T-helper 2 cell treated with Interferon-gamma antibody and Interleukin-4, amounts not matched to agents 5 μg/mL and 100 μg/mL, for 36 hours (primary cell): Measurements from ENCODE around the gene PPIH.
A peak's percentile ranks its signal among the peaks of the same experiment; 100 is the strongest.
"Not testable (repeated sequence)": the region's sequence is repeated elsewhere in the genome, so short reads cannot be mapped to it uniquely, and the experiment has no call there.

ENCODE experiments used
- DNase-seq: peaks from one replicate; pipeline ENCODE4 v3.0.0; 2021; ENCODE audit warnings: low spot score
- H3K27ac Mint-ChIP-seq: one replicate; pipeline ENCODE4 v1.8.0; 2021; ENCODE audit warnings: mild to moderate bottlenecking, mixed read lengths
- H3K27me3 Mint-ChIP-seq: one replicate; pipeline ENCODE4 v1.8.0; 2021; ENCODE audit warnings: low read depth, mixed read lengths
- H3K36me3 Mint-ChIP-seq: one replicate; pipeline ENCODE4 v1.8.0; 2021; ENCODE audit warnings: low read depth, mixed read lengths
- H3K4me1 Mint-ChIP-seq: one replicate; pipeline ENCODE4 v1.8.0; 2021; ENCODE audit warnings: low read depth, mixed read lengths
- H3K4me3 Mint-ChIP-seq: one replicate; pipeline ENCODE4 v1.8.0; 2022; ENCODE audit warnings: mild to moderate bottlenecking, moderate library complexity, mixed read lengths
- H3K9me3 Mint-ChIP-seq: one replicate; pipeline ENCODE4 v1.8.0; 2021; ENCODE audit warnings: mixed read lengths

The PPIH gene

GRCh38 chr1:42674682-42675081 is 16.5 kb downstream of the PPIH start:
- DNase-seq: no peak
- Mint-ChIP-seq H3K9me3 (no peaks in the 10 kb centered on the region), H3K27ac (no peak overlapping the region), H3K27me3 (no peaks in the 10 kb centered on the region), H3K4me1 (peaks cover 5% of the 10 kb centered on the region), H3K4me3 (no peak overlapping the region), H3K36me3 (peaks cover 39% of the 10 kb centered on the region)

GRCh38 chr1:42675467-42675866 is 17.2 kb downstream of the PPIH start:
- Mint-ChIP-seq H3K4me1 (peaks cover 13% of the 10 kb centered on the region), H3K27me3 (no peaks in the 10 kb centered on the region), H3K9me3 (no peaks in the 10 kb centered on the region), H3K4me3 (no peak overlapping the region), H3K36me3 (peaks cover 36% of the 10 kb centered on the region), H3K27ac (no peak overlapping the region)
- DNase-seq: no peak

- Mint-ChIP-seq H3K9me3 (no peaks in the 10 kb centered on the region), H3K4me3 (no peak overlapping the region), H3K27ac (no peak overlapping the region), H3K27me3 (no peaks in the 10 kb centered on the region), H3K4me1 (peaks cover 20% of the 10 kb centered on the region), H3K36me3 (peaks cover 33% of the 10 kb centered on the region)
- DNase-seq: no peak
Measured at GRCh38 chr1:42676534-42677087, 18.4 kb downstream of the PPIH start.

- Mint-ChIP-seq H3K9me3 (no peaks in the 10 kb centered on the region), H3K27ac (no peak overlapping the region)
Measured at GRCh38 chr1:42679364-42679983, 21.3 kb downstream of the PPIH start.

GRCh38 chr1:42680055-42680454 is 21.8 kb downstream of the PPIH start:
- no peak overlapping the region for H3K27ac Mint-ChIP-seq
- H3K4me1 Mint-ChIP-seq: peaks cover 33% of the 10 kb centered on the region
- no peaks in the 10 kb centered on the region for H3K27me3 Mint-ChIP-seq
- peaks cover 40% of the 10 kb centered on the region for H3K36me3 Mint-ChIP-seq
- no peaks in the 10 kb centered on the region for H3K9me3 Mint-ChIP-seq
- no peak for DNase-seq
- H3K4me3 Mint-ChIP-seq: peak overlapping the region; percentile 92

More at GRCh38 chr1:42679364-42679983, 21.3 kb downstream of the PPIH start:
- DNase-seq: no peak
- Mint-ChIP-seq H3K4me3 (no peak overlapping the region), H3K36me3 (peaks cover 40% of the 10 kb centered on the region), H3K4me1 (peaks cover 27% of the 10 kb centered on the region), H3K27me3 (no peaks in the 10 kb centered on the region)

- Mint-ChIP-seq H3K36me3 (peaks cover 38% of the 10 kb centered on the region), H3K4me3 (peak overlapping the region; percentile 92), H3K27me3 (no peaks in the 10 kb centered on the region), H3K4me1 (peaks cover 40% of the 10 kb centered on the region), H3K9me3 (no peaks in the 10 kb centered on the region), H3K27ac (peak overlapping the region; percentile 96)
- DNase-seq: no peak
Measured at GRCh38 chr1:42680921-42681683, 22.9 kb downstream of the PPIH start.

GRCh38 chr1:42681741-42682483 is 23.7 kb downstream of the PPIH start, which contains the start of gene YBX1:
TSS of gene YBX1 (plus strand) at chr1:42682418. CDS start at chr1:42682566, 148 bp downstream.
- Mint-ChIP-seq H3K27ac (peak within 1 kb of the TSS; percentile 96), H3K9me3 (no peaks in the 10 kb centered on the region), H3K36me3 (peaks cover 40% of the 10 kb centered on the region), H3K4me1 (peaks cover 46% of the 10 kb centered on the region), H3K4me3 (peak within 1 kb of the TSS; percentile 97), H3K27me3 (no peaks in the 10 kb centered on the region)
- peak; percentile 95 for DNase-seq

- not testable (repeated sequence) for DNase-seq, H3K27me3 Mint-ChIP-seq, H3K9me3 Mint-ChIP-seq
- H3K27ac Mint-ChIP-seq: peak overlapping the region; percentile 96
- peaks cover 44% of the 10 kb centered on the region for H3K36me3 Mint-ChIP-seq
- peak overlapping the region; percentile 92 for H3K4me3 Mint-ChIP-seq
- peaks cover 48% of the 10 kb centered on the region for H3K4me1 Mint-ChIP-seq
Measured at GRCh38 chr1:42682484-42682738, 24.2 kb downstream of the PPIH start.

- peak; percentile 66 for DNase-seq
- peaks cover 53% of the 10 kb centered on the region for H3K4me1 Mint-ChIP-seq
- H3K27me3 Mint-ChIP-seq: no peaks in the 10 kb centered on the region
Measured at GRCh38 chr1:42682739-42683531, 24.7 kb downstream of the PPIH start.

GRCh38 chr1:42684139-42684538 is 25.9 kb downstream of the PPIH start:
- no peak for DNase-seq
- peak overlapping the region; percentile 97 for H3K4me3 Mint-ChIP-seq
- H3K9me3 Mint-ChIP-seq: no peaks in the 10 kb centered on the region
- peak overlapping the region; percentile 93 for H3K27ac Mint-ChIP-seq
- H3K27me3 Mint-ChIP-seq: no peaks in the 10 kb centered on the region
- peaks cover 59% of the 10 kb centered on the region for H3K4me1 Mint-ChIP-seq
- peaks cover 52% of the 10 kb centered on the region for H3K36me3 Mint-ChIP-seq

More at GRCh38 chr1:42682739-42683531, 24.7 kb downstream of the PPIH start:
- H3K27ac Mint-ChIP-seq: peak overlapping the region; percentile 93
- H3K4me3 Mint-ChIP-seq: peak overlapping the region; percentile 97
- H3K9me3 Mint-ChIP-seq: no peaks in the 10 kb centered on the region
- H3K36me3 Mint-ChIP-seq: peaks cover 50% of the 10 kb centered on the region

- Mint-ChIP-seq H3K4me3 (peak overlapping the region; percentile 48), H3K36me3 (peaks cover 54% of the 10 kb centered on the region), H3K4me1 (peaks cover 64% of the 10 kb centered on the region), H3K27me3 (no peaks in the 10 kb centered on the region), H3K9me3 (no peaks in the 10 kb centered on the region), H3K27ac (no peak overlapping the region)
- no peak for DNase-seq
Measured at GRCh38 chr1:42686418-42686817, 28.2 kb downstream of the PPIH start.

GRCh38 chr1:42689912-42690311 is 31.7 kb downstream of the PPIH start:
- H3K9me3 Mint-ChIP-seq: no peaks in the 10 kb centered on the region
- peaks cover 52% of the 10 kb centered on the region for H3K36me3 Mint-ChIP-seq
- H3K4me1 Mint-ChIP-seq: peaks cover 66% of the 10 kb centered on the region
- H3K27ac Mint-ChIP-seq: no peak overlapping the region
- no peak overlapping the region for H3K4me3 Mint-ChIP-seq
- no peaks in the 10 kb centered on the region for H3K27me3 Mint-ChIP-seq
- no peak for DNase-seq

- H3K4me3 Mint-ChIP-seq: no peak overlapping the region
- H3K9me3 Mint-ChIP-seq: no peaks in the 10 kb centered on the region
- H3K4me1 Mint-ChIP-seq: peaks cover 63% of the 10 kb centered on the region
- H3K27ac Mint-ChIP-seq: no peak overlapping the region
- peaks cover 52% of the 10 kb centered on the region for H3K36me3 Mint-ChIP-seq
- no peak for DNase-seq
- H3K27me3 Mint-ChIP-seq: no peaks in the 10 kb centered on the region
Measured at GRCh38 chr1:42690477-42691156, 32.4 kb downstream of the PPIH start.
